Upper lobe of right lung (tissue), 1 donor: ENCODE results near the gene DHRS12. TPM values are rescaled to one million over a fixed set of nuclear protein-coding genes. Genes with fewer than 3 reads are reported as not detected.
A peak's percentile ranks its signal among the peaks of the same experiment; 100 is the strongest.

Source experiments
- ATAC-seq: fragments of 200-7000 bp; cut with Tn5 transposase; one replicate; pipeline ENCODE4 v1.9.1; 2020; ENCODE audit warnings: mild to moderate bottlenecking, moderate library complexity
- DNase-seq: peaks from one replicate; pipeline ENCODE4 v3.0.0-alpha.2; 2020
- H3K27ac ChIP-seq: fragments of 200-600 bp; one replicate; pipeline ENCODE4 v1.8.0; 2022
- H3K27me3 ChIP-seq: fragments of 200-600 bp; one replicate; pipeline ENCODE4 v1.8.0; 2022; ENCODE audit warnings: mild to moderate bottlenecking
- H3K36me3 ChIP-seq: fragments of 200-600 bp; one replicate; pipeline ENCODE4 v1.8.0; 2022
- H3K4me1 ChIP-seq: fragments of 200-600 bp; one replicate; pipeline ENCODE4 v1.8.0; 2022
- H3K4me3 ChIP-seq: fragments of 200-600 bp; one replicate; pipeline ENCODE4 v1.8.0; 2022; ENCODE audit warnings: mild to moderate bottlenecking
- H3K9me3 ChIP-seq: fragments of 200-600 bp; one replicate; pipeline ENCODE4 v1.8.0; 2022
- CTCF ChIP-seq: fragments of 200-600 bp; IDR thresholded peaks from one replicate; pipeline ENCODE4 v1.8.0; 2022; ENCODE audit warnings: antibody characterized with exemption
- intact Hi-C: fragments of 100-400 bp; cut with DNase I; formaldehyde crosslinking; loops from one replicate; pipeline ENCODE4 v1.11.0; 2022
- total RNA-seq: library from RNA; stranded (reverse); fragmentation: NEBNext Ultra II Directional; extraction: Animal tissue kit (Norgen Biotek cat#: 25700); gene quantifications from one replicate; pipeline ENCODE4 v1.2.1, GENCODE V29; 2021
- donor health status: DM: no; HTN: yes; CAD: no; lungs with severe emphysema.

DHRS12 gene
- total RNA-seq, 1 donor from 2014 or later: 14.9 TPM

GRCh38 chr13:51782026-51782710, 21.8 kb downstream of the DHRS12 start:
- H3K4me1 ChIP-seq: peaks cover 8% of the 10 kb centered on the region
- H3K27me3 ChIP-seq: no peaks in the 10 kb centered on the region
- intact Hi-C loops: no loop called here
- peak; percentile 3 for ATAC-seq
- no peak for DNase-seq
- no peak for TF ChIP-seq CTCF
- no peaks in the 10 kb centered on the region for H3K9me3 ChIP-seq
- no peaks in the 10 kb centered on the region for H3K36me3 ChIP-seq
- no peak overlapping the region for H3K4me3 ChIP-seq
- no peak overlapping the region for H3K27ac ChIP-seq

- ATAC-seq (peak; percentile 86), DNase-seq (no peak)
- no peak overlapping the region for H3K27ac ChIP-seq
- H3K9me3 ChIP-seq: no peaks in the 10 kb centered on the region
- peak; percentile 33 for TF ChIP-seq CTCF
- H3K36me3 ChIP-seq: no peaks in the 10 kb centered on the region
- peaks cover under 1% of the 10 kb centered on the region for H3K4me1 ChIP-seq
- intact Hi-C loops: no loop called here
- H3K27me3 ChIP-seq: no peaks in the 10 kb centered on the region
- no peak overlapping the region for H3K4me3 ChIP-seq
Measured at GRCh38 chr13:51781246-51782022, 22.5 kb downstream of the DHRS12 start.

- no peaks in the 10 kb centered on the region for H3K36me3 ChIP-seq
- intact Hi-C loops: no loop called here
- no peaks in the 10 kb centered on the region for H3K4me1 ChIP-seq
- DNase-seq: no peak
- H3K27me3 ChIP-seq: no peaks in the 10 kb centered on the region
- no peak overlapping the region for H3K4me3 ChIP-seq
- H3K9me3 ChIP-seq: no peaks in the 10 kb centered on the region
- H3K27ac ChIP-seq: no peak overlapping the region
- ATAC-seq: no peak
- no peak for TF ChIP-seq CTCF
Measured at GRCh38 chr13:51780099-51780498, 23.9 kb downstream of the DHRS12 start.

GRCh38 chr13:51778392-51778791, 25.6 kb downstream of the DHRS12 start:
- H3K4me3 ChIP-seq: no peak overlapping the region
- ATAC-seq: no peak

GRCh38 chr13:51777921-51778320, 26.0 kb downstream of the DHRS12 start:
- no peak for DNase-seq
- intact Hi-C loops: no loop called here
- H3K36me3 ChIP-seq: peaks cover 2% of the 10 kb centered on the region
- H3K27me3 ChIP-seq: no peaks in the 10 kb centered on the region
- no peak for TF ChIP-seq CTCF
- no peak overlapping the region for H3K27ac ChIP-seq
- no peak for ATAC-seq
- no peak overlapping the region for H3K4me3 ChIP-seq
- H3K9me3 ChIP-seq: no peaks in the 10 kb centered on the region
- no peaks in the 10 kb centered on the region for H3K4me1 ChIP-seq

More at GRCh38 chr13:51778392-51778791, 25.6 kb downstream of the DHRS12 start:
- Histone ChIP-seq H3K36me3 (no peaks in the 10 kb centered on the region), H3K27me3 (no peaks in the 10 kb centered on the region), H3K4me1 (no peaks in the 10 kb centered on the region), H3K9me3 (no peaks in the 10 kb centered on the region), H3K27ac (no peak overlapping the region)
- TF ChIP-seq CTCF: no peak
- intact Hi-C loops: no loop called here
- DNase-seq: no peak
